NCI-H1105 (cell line): ENCODE data around the gene ST7.
"Not testable (repeated sequence)": the region's sequence is repeated elsewhere in the genome, so short reads cannot be mapped to it uniquely, and the experiment has no call there.

Experiments used
- DNase-seq: peaks from one replicate; lab custom pipeline; 2025; lab: John Stamatoyannopoulos, UW

The ST7 gene

GRCh38 chr7:117096942-117097341, 143.6 kb downstream of the ST7 start:
- no peak for DNase-seq

DNA sequence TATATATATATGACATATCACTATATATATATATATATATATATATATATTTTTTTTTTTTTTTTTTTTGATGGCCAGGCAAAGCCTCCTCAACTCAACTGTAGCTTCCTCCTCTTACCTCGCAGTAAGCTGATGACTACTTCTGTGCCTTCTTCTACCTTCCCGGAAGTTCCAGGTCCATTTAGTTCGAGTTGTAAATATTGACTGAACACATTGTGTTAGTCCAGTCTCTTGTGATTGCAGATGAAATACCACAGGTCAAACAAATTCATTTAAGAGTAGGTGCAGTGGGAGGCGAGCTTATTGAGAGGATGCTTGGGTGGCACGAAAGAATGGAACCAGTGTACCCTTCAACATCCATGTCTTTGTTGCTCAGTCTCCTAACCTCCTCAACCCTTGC, 144.6 kb downstream of the ST7 start:
- no peak for DNase-seq

- DNase-seq, result no peak
Measured at GRCh38 chr7:117098457-117098856, 145.2 kb downstream of the ST7 start.

DNA sequence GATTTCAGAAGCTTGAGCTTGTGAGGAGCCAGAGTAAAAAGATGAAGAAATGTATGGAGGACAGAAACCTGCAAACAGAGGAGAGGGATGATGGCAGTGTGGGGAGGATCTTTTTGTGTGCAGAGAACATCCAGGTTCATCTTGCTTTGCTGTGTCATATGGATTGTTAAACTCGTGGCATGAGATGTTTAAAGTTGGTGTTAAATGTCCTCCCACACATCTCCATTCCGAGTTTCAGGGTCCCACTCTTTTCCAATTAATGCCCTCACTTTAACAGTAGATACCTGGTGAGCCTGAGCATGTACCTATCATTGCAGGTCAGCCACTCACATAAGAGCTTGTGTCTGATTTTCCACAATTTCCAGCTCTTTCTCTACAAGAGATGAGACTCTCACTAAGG, 147.7 kb downstream of the ST7 start:
- no peak for DNase-seq

GRCh38 chr7:117110480-117111315, 157.4 kb downstream of the ST7 start:
- no peak for DNase-seq

GRCh38 chr7:117111535-117111934, 158.2 kb downstream of the ST7 start:
- peak; percentile 39 for DNase-seq

GRCh38 chr7:117112640-117113039, 159.3 kb downstream of the ST7 start:
- no peak for DNase-seq

GRCh38 chr7:117113871-117114270, 160.6 kb downstream of the ST7 start:
- DNase-seq, result no peak

DNA sequence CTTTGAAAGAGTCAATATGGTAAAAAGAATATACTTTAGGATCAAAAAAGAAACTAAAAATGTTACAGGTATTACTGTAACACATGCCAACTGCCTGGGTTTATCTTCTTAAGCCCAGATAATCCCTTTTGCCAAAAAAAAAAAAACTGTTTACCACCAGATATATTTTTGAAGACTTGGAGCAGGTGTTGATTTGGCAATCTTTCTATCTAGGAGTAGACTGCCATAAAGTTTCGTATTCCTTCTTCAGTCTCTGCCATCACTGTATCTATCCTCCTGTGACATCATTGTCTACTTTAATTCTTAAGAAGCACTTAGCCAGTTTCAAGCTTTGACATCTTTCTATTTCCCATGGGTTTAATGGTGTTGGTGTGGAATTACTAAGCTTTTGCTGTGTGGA, 161.0 kb downstream of the ST7 start:
- no peak for DNase-seq

DNA sequence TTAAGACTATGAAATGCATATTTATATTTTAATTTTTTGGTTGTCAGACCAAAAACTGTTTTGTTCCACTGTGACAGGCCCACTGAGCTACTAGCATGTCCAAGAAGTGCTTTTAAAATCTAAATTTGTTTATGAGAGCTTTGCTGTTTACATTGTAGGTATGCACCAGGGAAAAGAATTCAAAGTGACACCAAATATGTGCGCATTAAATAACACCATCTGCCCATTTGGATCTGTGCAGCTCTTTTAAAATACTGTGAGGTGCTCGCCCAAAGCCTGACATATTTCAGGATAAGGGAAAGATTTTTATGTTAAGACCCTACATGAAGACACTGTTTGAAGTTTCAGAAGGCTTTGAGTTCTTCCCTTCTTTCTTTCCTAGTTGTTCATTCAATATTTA, 162.9 kb downstream of the ST7 start:
- DNase-seq, result no peak

DNA sequence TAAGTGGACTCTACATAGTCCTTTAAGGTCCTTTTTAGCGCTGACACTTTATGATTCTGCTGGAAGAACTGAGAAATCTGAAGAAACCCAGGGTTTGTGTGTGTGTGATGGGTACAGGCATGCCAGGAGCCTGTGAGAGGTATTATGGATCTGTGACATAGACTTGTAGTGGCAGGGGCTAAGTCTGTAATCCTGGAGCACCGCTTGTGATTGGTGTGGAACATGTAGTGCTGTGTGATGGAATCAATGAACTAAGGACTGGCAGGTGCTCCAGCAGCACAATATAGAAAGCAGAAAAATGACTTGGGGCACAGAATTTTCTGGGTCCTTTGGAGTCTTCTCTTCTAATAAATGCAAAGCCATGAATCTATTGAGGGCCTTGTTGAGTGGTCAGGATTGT, 163.9 kb downstream of the ST7 start:
- DNase-seq, result no peak

GRCh38 chr7:117118579-117119180, 165.4 kb downstream of the ST7 start:
- no peak for DNase-seq

DNA sequence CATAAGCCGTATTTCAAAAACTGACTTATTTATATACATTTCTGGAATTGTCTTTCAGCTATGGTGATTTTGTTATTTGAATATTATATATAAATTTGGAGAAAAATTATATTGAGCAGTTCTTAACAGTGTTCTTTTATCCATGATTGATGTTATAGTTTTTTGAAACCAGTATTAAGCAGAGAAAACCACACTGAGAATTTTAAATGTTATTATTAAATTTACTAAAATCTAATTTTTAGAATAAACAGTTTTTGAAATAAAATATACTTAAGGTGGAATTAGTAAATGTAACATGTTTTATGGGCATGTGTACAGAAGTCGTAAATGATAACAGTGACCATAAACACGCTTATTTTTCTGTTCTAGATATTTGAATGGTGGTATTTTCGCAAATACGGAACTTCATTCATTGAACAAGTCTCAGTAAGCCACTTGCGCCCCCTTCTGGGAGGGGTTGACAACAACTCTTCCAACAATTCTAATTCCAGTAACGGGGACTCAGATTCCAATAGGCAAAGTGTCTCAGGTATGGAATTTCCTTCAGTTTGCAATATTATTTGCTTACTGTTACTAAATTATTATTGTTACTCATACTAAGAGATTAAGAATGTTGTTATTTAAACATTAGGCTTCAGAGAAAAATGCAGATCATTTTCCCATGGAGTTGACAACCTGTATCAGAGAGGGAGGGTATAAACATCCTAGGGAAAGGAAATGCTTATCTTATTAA, 166.1 kb downstream of the ST7 start:
- DNase-seq, result peak; percentile 76

DNA sequence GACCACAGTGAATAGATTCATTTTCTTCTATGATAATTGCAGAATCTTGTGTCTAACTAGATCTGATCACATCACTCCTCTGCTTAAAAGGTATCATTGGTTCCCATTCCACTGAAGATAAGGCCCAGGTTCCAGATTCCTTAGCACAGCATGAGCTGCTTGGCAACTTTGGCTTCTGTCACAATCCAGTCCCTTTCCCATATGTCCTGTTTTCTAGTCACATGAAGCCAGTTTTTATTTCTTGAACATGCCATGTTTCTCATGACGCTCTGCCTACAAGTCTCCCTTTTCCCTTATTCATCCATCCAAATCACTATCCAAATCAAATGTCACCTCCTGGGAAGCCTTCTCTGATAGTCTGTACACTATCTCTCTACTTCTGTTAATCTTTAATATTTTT, 167.0 kb downstream of the ST7 start:
- DNase-seq, result not testable (repeated sequence)

DNA sequence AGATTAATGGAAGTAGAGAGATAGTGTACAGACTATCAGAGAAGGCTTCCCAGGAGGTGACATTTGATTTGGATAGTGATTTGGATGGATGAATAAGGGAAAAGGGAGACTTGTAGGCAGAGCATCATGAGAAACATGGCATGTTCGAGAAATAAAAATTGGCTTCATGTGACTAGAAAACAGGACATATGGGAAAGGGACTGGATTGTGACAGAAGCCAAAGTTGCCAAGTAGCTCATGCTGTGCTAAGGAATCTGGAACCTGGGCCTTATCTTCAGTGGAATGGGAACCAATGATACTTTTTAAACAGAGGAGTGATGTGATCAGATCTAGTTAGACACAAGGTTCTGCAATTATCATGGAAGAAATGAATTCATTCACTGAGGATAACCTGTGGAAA, 168.7 kb downstream of the ST7 start:
- not testable (repeated sequence) for DNase-seq

- no peak for DNase-seq
Measured at GRCh38 chr7:117122536-117122935, 169.2 kb downstream of the ST7 start.

GRCh38 chr7:117123311-117123926, 170.1 kb downstream of the ST7 start:
- DNase-seq, result peak; percentile 13

- peak; percentile 33 for DNase-seq
Measured at GRCh38 chr7:117124591-117125220, 171.4 kb downstream of the ST7 start.

GRCh38 chr7:117126676-117127075, 173.4 kb downstream of the ST7 start:
- no peak for DNase-seq

GRCh38 chr7:117127585-117128168, 174.4 kb downstream of the ST7 start:
- peak; percentile 20 for DNase-seq

DNA sequence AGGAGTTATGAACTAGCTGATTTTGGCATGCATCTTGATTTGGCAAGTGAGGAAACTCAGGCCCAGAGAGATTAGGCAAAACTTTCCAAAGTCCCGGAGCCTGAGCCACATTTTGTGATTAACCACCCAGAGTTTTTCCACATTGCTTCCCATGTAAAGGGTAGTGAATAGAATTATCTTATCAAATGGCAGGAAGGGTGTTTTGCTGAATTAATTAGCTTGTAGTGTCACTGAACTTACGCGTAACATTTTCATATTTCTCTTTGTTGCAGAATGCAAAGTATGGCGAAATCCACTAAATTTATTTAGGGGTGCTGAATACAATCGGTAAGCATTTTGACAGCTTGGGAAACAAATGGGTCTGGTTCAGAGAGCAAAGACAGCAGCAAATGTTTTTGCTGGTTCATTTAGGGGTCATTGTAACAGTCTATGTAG, 176.2 kb downstream of the ST7 start:
- DNase-seq, result no peak

GRCh38 chr7:117130262-117130661, 177.0 kb downstream of the ST7 start:
- DNase-seq, result no peak
